GM12865 (cell line): Measurements from ENCODE around the gene BAZ1A.

ENCODE experiments used
- DNase-seq: peaks from one replicate; pipeline ENCODE4 v3.0.0; 2010; ENCODE audit warnings: low read depth
- H3K4me3 ChIP-seq: 2 replicates; pipeline ENCODE4 v1.5.1; 2011; ENCODE audit warnings: mild to moderate bottlenecking, low read depth, low read length, control low read depth
- TF ChIP-seq, protein P1 (sequence below): IDR thresholded peaks from 2 replicates; pipeline ENCODE4 v1.5.1; 2011; ENCODE audit warnings: low read length, control low read depth, low read depth, inconsistent platforms; ENCODE audit not compliant: insufficient read depth; ENCODE audit errors: missing control alignments

The BAZ1A gene

DNA sequence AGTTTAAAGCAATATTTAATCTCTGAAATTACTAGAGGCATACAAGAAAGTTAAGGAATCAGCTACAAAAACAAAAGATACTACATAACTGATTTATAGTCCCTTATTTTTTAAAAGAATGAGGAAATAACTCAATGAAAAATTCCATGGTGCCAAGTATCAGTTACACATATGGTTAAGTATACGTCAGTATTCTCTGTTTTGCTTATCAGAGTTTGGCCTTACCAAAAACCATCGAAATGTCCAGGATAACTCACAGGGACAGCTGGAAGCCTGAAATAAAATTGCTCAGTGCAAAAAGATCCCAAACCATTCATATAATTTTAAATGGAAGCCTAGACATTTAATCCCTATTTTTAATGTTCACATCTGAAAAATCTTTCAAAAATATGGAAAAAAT is 164.4 kb downstream of the BAZ1A start:
- H3K4me3 ChIP-seq = peak overlapping the region; percentile 17; the same call in 1 of the 2 replicates
- TF ChIP-seq, protein P1, sequence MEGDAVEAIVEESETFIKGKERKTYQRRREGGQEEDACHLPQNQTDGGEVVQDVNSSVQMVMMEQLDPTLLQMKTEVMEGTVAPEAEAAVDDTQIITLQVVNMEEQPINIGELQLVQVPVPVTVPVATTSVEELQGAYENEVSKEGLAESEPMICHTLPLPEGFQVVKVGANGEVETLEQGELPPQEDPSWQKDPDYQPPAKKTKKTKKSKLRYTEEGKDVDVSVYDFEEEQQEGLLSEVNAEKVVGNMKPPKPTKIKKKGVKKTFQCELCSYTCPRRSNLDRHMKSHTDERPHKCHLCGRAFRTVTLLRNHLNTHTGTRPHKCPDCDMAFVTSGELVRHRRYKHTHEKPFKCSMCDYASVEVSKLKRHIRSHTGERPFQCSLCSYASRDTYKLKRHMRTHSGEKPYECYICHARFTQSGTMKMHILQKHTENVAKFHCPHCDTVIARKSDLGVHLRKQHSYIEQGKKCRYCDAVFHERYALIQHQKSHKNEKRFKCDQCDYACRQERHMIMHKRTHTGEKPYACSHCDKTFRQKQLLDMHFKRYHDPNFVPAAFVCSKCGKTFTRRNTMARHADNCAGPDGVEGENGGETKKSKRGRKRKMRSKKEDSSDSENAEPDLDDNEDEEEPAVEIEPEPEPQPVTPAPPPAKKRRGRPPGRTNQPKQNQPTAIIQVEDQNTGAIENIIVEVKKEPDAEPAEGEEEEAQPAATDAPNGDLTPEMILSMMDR = no peak
- DNase-seq = no peak

- H3K4me3 ChIP-seq = no peak overlapping the region
- TF ChIP-seq, protein P1 = no peak
- DNase-seq = no peak
Measured at GRCh38 chr14:34710006-34710405, 165.2 kb downstream of the BAZ1A start.

GRCh38 chr14:34707722-34708121 is 167.4 kb downstream of the BAZ1A start:
- H3K4me3 ChIP-seq = no peak overlapping the region
- TF ChIP-seq, protein P1 = no peak
- DNase-seq = no peak
